GM12892 (cell line): ENCODE results near the gene SELENOP.

Experiments
- POLR2A ChIP-seq: IDR thresholded peaks from 2 replicates; pipeline ENCODE4 v1.6.1; 2011; ENCODE audit warnings: low read depth, low read length, control low read depth
- POLR2AphosphoS5 ChIP-seq: IDR thresholded peaks from 2 replicates; pipeline ENCODE4 v1.6.1; 2011; ENCODE audit warnings: low read depth, low read length, control low read depth
- TAF1 ChIP-seq: IDR thresholded peaks from 2 replicates; pipeline ENCODE4 v1.6.1; 2011; ENCODE audit warnings: low read depth, mild to moderate bottlenecking, control low read depth, low read length, borderline replicate concordance

GRCh38 chr5:42854795-42855194 is 43.1 kb upstream of the SELENOP start:
- TF ChIP-seq TAF1 (no peak), POLR2AphosphoS5 (no peak), POLR2A (no peak)
